ENCODE data around the gene C9orf152. TPM values are rescaled to one million over a fixed set of nuclear protein-coding genes. Genes with fewer than 3 reads are reported as not detected.

C9orf152 gene
- total and polyA plus RNA-seq, 7 donors: 24.8 to 58.5 (median 49.9) TPM; not detected in 4

DNA sequence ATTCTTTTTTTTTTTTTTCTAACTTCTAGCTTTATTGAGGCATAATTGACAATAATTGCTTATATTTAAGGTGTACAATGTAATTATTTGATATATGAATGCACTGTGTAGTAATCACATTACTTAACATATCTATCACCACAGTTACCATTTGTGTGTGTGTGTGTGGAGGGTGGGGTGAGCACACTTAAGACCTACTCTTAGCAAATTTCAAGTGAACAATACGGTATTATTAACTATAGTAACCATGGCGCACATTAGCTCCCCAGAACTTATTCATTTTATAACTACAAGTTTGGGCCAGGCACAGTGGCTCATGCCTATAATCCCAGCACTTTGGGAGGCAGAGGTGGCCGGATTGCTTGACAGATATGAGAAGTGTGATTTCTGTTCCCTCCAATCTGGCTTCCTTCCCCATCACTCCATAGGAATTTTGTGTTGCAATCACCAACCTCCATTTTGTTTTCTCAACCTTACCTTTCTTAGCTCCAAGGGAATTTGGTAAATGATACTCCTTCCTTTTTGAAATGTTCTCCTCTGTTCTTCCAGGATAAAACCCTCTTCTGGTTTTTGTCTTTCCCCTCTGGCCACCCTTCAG lies 33.4 kb upstream of the C9orf152 start:
- Histone ChIP-seq H3K27me3 (no peaks in the 10 kb centered on the region), H3K9me3 (no peaks in the 10 kb centered on the region), H3K36me3 (peaks cover 0 to 35% (median 16%) of the 10 kb centered on the region in 4 donors), H3K27ac (no peak overlapping the region), H3K4me3 (no peak overlapping the region), H3K4me1 (no peaks in the 10 kb centered on the region)
- TF ChIP-seq EP300 (IDR thresholded peaks at IDR 0.05) (no peak), POLR2AphosphoS5 (IDR thresholded peaks at IDR 0.05) (no peak), POLR2A (IDR thresholded peaks at IDR 0.05) (no peak)
- TF ChIP-seq, protein P1, sequence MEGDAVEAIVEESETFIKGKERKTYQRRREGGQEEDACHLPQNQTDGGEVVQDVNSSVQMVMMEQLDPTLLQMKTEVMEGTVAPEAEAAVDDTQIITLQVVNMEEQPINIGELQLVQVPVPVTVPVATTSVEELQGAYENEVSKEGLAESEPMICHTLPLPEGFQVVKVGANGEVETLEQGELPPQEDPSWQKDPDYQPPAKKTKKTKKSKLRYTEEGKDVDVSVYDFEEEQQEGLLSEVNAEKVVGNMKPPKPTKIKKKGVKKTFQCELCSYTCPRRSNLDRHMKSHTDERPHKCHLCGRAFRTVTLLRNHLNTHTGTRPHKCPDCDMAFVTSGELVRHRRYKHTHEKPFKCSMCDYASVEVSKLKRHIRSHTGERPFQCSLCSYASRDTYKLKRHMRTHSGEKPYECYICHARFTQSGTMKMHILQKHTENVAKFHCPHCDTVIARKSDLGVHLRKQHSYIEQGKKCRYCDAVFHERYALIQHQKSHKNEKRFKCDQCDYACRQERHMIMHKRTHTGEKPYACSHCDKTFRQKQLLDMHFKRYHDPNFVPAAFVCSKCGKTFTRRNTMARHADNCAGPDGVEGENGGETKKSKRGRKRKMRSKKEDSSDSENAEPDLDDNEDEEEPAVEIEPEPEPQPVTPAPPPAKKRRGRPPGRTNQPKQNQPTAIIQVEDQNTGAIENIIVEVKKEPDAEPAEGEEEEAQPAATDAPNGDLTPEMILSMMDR (IDR thresholded peaks at IDR 0.05): no peak
- 88 to 97% methylated on average over 3 of the region's 3 CpGs for WGBS, 2 donors
- intact Hi-C loops (cut with DNase I): no loop called here
- DNase-seq: no peak

DNA sequence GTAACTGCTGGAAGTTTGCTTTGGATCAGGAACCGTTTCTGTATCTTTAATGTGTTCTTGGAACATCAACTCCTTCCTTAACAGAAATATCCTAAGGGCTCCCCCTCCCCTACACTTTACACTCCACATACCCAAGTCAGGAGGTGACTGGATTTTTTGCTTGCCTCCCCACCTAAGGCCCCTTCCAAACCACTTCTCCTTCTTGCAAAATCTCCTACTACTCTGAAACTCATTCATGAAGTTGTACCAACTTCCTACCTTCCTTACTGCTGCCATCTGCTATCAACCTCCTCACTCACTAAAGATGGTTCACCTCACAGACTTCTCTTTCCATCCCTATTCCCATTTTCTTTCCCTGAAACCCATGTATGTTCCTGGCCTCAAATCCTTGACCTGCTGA lies 32.2 kb upstream of the C9orf152 start:
- no peaks in the 10 kb centered on the region for H3K27me3 ChIP-seq
- intact Hi-C loops (cut with DNase I): no loop called here
- TF ChIP-seq POLR2A (IDR thresholded peaks at IDR 0.05): no peak
- TF ChIP-seq POLR2AphosphoS5 (IDR thresholded peaks at IDR 0.05): no peak
- no peak for TF ChIP-seq EP300 (IDR thresholded peaks at IDR 0.05)
- TF ChIP-seq, protein P1 (IDR thresholded peaks at IDR 0.05): no peak
- no peak overlapping the region for H3K4me3 ChIP-seq
- no peak overlapping the region for H3K27ac ChIP-seq
- no peaks in the 10 kb centered on the region for H3K4me1 ChIP-seq
- no peaks in the 10 kb centered on the region for H3K9me3 ChIP-seq
- H3K36me3 ChIP-seq: peaks cover 0 to 28% (median 16%) of the 10 kb centered on the region in 4 donors
- no peak for DNase-seq
- WGBS, 2 donors: 42 to 75% methylated on average over 1 of the region's 1 CpG

- no peaks in the 10 kb centered on the region for H3K27me3 ChIP-seq
- DNase-seq: no peak
- H3K4me1 ChIP-seq: no peaks in the 10 kb centered on the region
- intact Hi-C loops (cut with DNase I): no loop called here
- TF ChIP-seq, protein P1 (IDR thresholded peaks at IDR 0.05): no peak
- TF ChIP-seq POLR2A (IDR thresholded peaks at IDR 0.05) (no peak), EP300 (IDR thresholded peaks at IDR 0.05) (no peak), POLR2AphosphoS5 (IDR thresholded peaks at IDR 0.05) (no peak)
- no peaks in the 10 kb centered on the region for H3K36me3 ChIP-seq
- WGBS, 2 donors: 91 to 92% methylated on average over 2 of the region's 2 CpGs
- no peak overlapping the region for H3K27ac ChIP-seq
- H3K9me3 ChIP-seq: no peaks in the 10 kb centered on the region
- H3K4me3 ChIP-seq: no peak overlapping the region
Measured at GRCh38 chr9:110228321-110228720, 20.4 kb upstream of the C9orf152 start.

GRCh38 chr9:110224583-110224982 lies 16.6 kb upstream of the C9orf152 start:
- H3K9me3 ChIP-seq: no peaks in the 10 kb centered on the region
- WGBS, 2 donors: 93% methylated on average over 3 of the region's 3 CpGs
- no peaks in the 10 kb centered on the region for H3K4me1 ChIP-seq
- TF ChIP-seq, protein P1 (IDR thresholded peaks at IDR 0.05): no peak
- no peak for TF ChIP-seq POLR2AphosphoS5 (IDR thresholded peaks at IDR 0.05)
- no peak for TF ChIP-seq EP300 (IDR thresholded peaks at IDR 0.05)
- TF ChIP-seq POLR2A (IDR thresholded peaks at IDR 0.05): no peak
- H3K27ac ChIP-seq: no peak overlapping the region
- H3K27me3 ChIP-seq: no peaks in the 10 kb centered on the region
- H3K4me3 ChIP-seq: no peak overlapping the region
- no peaks in the 10 kb centered on the region for H3K36me3 ChIP-seq
- intact Hi-C loops (cut with DNase I): no loop called here
- no peak for DNase-seq

- TF ChIP-seq POLR2A (IDR thresholded peaks at IDR 0.05) (no peak), POLR2AphosphoS5 (IDR thresholded peaks at IDR 0.05) (no peak), EP300 (IDR thresholded peaks at IDR 0.05) (no peak)
- TF ChIP-seq, protein P1 (IDR thresholded peaks at IDR 0.05): no peak
- intact Hi-C loops (cut with DNase I): no loop called here
- no peak for DNase-seq
- Histone ChIP-seq H3K4me1 (no peaks in the 10 kb centered on the region), H3K9me3 (no peaks in the 10 kb centered on the region), H3K27ac (no peak overlapping the region), H3K4me3 (no peak overlapping the region), H3K36me3 (no peaks in the 10 kb centered on the region), H3K27me3 (no peaks in the 10 kb centered on the region)
- WGBS, 2 donors: 25 to 78% methylated on average over 3 of the region's 3 CpGs
Measured at GRCh38 chr9:110220809-110221208, 12.8 kb upstream of the C9orf152 start.
